SH-SY5Y (cell line): ENCODE results near the gene ADGRL1.

Source experiments
- GATA2 ChIP-seq: IDR thresholded peaks from 2 replicates; pipeline ENCODE4 v1.6.1; 2011; ENCODE audit warnings: mild to moderate bottlenecking, low read depth, low read length
- GATA3 ChIP-seq: IDR thresholded peaks from 2 replicates; pipeline ENCODE4 v1.6.1; 2011; ENCODE audit warnings: low read depth, mild to moderate bottlenecking, low read length, moderate library complexity

The ADGRL1 gene

DNA sequence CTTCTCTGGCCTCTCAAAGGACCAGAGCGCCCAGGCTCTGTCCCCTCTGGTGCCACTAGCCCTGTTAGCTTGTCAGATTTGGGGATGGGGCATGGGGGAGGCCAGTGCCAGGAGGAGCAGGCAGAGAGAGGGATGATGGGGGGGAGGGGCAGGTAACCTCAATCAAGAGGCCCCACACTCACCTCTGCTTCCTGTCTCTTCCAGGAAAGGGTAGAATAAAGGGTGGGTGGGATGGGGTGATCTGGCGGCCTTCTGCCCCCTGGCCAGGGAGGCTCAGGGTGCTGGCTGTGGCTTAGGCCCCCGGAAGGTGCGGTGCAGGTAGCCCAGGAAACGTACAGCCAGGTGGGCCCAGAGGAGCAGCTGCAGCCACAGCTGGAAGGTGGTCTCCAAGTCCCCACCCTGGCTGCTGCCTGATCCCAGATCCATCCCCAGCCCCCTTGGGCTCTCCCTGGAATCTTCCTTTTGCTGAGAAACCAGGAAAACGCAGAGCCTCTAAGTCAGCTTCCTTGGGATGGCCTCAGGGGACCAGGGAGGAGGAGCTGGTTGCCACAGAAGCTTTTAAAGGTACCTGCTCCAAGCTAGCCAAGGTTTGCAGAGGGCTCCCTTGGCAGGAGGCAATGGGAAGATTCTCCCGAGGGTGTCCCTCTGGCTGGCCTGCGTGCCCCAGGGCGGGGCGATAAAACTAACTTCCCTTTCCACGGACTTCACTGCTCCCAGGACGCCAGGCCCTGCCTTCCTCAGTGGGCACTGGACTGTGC is 93.7 kb downstream of the ADGRL1 start:
- TF ChIP-seq GATA2, result no peak
- no peak for TF ChIP-seq GATA3

GRCh38 chr19:14111486-14111885 is 94.5 kb downstream of the ADGRL1 start:
- no peak for TF ChIP-seq GATA2
- no peak for TF ChIP-seq GATA3

DNA sequence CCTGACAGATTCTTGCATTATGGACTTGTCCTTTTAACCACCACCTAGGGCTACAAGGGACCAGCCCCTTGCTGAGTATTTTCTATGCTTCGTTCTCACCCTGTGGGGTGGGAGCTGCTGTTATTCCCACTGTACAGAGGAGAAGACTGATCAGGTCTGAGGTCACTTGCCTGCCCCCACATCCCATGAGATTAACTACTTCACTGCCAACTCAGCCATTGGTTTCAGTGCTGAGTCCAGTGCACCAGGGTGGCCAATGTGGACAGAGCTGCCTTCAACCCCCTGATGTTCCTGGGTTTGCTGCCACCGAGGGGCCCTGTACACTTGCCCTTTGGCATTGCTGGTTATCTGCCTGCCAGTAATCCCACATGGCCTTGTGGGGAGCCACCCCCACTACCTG is 95.3 kb downstream of the ADGRL1 start:
- TF ChIP-seq GATA2, result no peak
- no peak for TF ChIP-seq GATA3

DNA sequence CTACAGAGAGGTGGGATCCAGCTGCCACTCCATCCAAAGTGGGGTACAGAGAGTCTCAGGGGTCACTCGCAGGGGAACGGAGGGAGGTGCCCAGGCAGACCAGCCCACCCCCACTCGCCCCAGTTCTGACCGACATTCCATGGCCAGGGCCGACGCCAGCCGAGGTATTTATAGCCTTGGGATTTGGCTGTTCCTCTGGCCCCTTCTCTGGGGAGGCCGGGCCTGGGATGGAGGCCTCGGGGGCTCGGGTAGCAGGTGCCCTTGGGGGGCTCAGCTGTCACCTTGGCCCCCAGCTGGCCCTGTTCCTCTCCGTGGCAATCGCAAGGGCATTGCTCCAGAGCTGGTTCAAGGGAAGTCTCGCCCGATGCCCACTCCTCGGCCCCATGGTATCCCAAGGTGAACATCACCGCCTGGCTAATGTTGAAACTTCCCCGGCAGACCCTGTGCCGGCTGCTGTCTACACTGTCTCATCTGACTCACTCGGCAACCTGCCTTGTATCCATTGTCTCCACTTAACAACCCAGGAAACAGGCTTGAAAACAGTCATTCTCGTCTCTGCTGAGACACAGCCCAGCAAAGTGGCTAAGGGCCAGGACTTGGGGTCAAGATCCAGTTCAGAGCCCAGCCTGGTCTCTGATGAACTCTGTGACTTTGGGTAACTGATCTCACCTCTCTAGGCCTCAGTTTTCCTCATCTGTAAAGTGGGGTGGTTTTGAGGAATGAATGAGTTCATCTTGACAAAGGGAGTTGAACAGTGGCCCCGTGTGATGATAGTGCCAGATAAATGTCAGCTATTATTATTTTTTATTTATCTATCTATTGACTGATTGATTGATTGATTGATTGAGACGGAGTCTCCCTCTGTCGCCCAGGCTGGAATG is 98.1 kb downstream of the ADGRL1 start:
- no peak for TF ChIP-seq GATA3
- TF ChIP-seq GATA2, result no peak

DNA sequence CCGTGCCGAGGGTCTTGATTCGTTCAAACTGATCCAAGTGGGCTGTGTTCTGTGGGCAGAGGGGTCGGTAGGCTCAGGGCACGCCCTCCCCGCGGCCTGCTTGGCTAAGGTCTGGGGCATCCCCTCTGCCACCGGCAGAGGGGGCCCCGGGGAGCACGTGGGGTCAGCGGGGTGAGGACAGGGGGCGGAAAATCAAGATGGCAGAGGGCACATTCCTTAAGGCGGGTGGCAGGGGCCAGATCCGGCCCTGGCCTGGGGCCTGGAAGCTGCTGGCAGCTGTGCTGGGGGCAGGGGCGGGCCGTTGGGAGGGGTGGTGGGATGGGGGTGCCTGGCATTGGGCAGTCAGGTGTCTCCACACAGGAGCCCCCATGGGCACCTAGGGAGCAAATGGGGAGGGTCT is 99.1 kb downstream of the ADGRL1 start:
- TF ChIP-seq GATA2 (no peak), GATA3 (no peak)

DNA sequence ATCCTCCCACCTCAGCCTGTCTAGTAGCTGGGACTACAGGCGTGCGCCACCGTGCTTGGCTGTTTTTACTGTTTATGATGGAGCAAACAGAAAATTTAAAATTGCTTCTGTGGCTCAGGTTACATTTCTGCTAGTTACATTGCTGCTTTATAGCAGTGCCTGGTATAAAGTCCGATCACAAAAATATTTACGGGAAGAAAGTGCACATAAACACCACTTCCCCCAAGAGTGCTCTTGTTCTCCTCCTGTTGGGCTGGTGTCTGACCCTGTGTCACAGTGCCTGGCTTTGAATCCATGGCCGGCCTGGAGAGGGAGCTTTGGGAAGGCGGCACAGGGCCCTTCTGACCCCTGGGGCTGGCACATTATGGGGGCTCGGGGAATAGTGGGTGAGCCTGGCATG is 100.3 kb downstream of the ADGRL1 start:
- no peak for TF ChIP-seq GATA2
- TF ChIP-seq GATA3, result no peak

DNA sequence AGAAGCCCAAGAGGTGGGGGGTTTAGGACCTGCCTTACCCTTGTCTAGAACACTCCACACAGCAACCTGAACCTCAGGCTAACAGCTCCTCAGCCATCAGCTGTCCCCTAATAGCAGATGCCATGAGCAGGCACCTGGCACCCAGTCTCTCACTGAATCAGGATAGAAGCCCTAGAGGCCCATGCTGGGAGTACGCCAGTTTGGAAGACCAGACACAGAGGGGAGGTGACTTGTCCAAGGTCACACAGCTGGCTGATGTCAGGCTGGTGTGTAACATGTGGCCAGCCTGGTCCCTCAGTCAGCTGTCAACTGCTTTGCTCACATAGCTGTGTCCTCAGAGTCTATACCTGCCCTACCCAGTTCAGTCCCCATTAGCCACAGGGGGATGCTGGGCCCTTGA is 102.7 kb downstream of the ADGRL1 start:
- TF ChIP-seq GATA2 (no peak), GATA3 (no peak)

- no peak for TF ChIP-seq GATA2
- TF ChIP-seq GATA3, result no peak
These were observed 103.2 kb downstream of the ADGRL1 start for GRCh38 chr19:14102756-14103155.

GRCh38 chr19:14102102-14102696 is 103.8 kb downstream of the ADGRL1 start:
- no peak for TF ChIP-seq GATA3
- TF ChIP-seq GATA2, result no peak

DNA sequence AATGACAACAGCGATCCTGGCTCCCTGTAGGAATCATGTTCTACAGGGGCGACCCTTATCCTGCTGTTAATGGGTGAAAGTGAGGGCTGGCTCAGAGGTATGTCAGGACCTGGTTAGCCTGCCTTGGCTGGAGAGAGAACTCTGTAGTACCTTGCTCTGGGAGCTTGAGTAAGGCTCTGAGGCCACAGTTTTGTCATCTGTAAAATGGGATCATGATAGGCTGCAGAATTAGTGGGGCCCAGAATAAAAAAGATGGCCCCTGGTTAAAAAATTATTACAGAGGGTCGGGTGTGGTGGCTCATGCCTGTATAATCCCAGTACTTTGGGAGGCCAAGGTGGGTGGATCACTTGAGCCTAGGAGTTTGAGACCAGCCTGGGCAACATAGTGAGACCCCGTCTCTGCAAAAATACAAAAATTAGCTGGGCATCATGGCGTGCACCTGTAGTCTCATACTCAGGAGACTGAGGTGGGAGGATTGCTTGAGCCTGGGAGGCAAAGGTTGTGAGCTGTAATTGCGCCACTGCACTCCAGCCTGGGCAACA is 104.9 kb downstream of the ADGRL1 start:
- TF ChIP-seq GATA2 (no peak), GATA3 (no peak)
